Cortex of kidney (tissue), 1 donor: ENCODE data around the gene CLSTN2.

Source experiments
- DNase-seq: peaks from one replicate; lab custom pipeline; 2025; lab: John Stamatoyannopoulos, UW

CLSTN2 gene

GRCh38 chr3:139944256-139944910 lies 9.4 kb downstream of the CLSTN2 start:
- DNase-seq, result no peak

- DNase-seq, result no peak
These were observed 10.4 kb downstream of the CLSTN2 start for GRCh38 chr3:139945386-139945785.

- no peak for DNase-seq
These were observed 11.0 kb downstream of the CLSTN2 start for GRCh38 chr3:139945942-139946341.

- DNase-seq, result no peak
These were observed 13.5 kb downstream of the CLSTN2 start for GRCh38 chr3:139948467-139948866.

GRCh38 chr3:139948898-139949297 lies 13.9 kb downstream of the CLSTN2 start:
- DNase-seq, result no peak

- DNase-seq, result no peak
These were observed 18.3 kb downstream of the CLSTN2 start for GRCh38 chr3:139953131-139953910.

- no peak for DNase-seq
These were observed 19.3 kb downstream of the CLSTN2 start for GRCh38 chr3:139954146-139954860.

- DNase-seq, result no peak
These were observed 22.9 kb downstream of the CLSTN2 start for GRCh38 chr3:139957844-139958243.

- no peak for DNase-seq
These were observed 34.4 kb downstream of the CLSTN2 start for GRCh38 chr3:139969386-139969785.

GRCh38 chr3:139970526-139970925 lies 35.5 kb downstream of the CLSTN2 start:
- no peak for DNase-seq

- DNase-seq, result no peak
These were observed 39.9 kb downstream of the CLSTN2 start for GRCh38 chr3:139974809-139975425.

- DNase-seq, result no peak
These were observed 40.8 kb downstream of the CLSTN2 start for GRCh38 chr3:139975594-139976365.

- DNase-seq, result no peak
These were observed 44.0 kb downstream of the CLSTN2 start for GRCh38 chr3:139978966-139979365.

- DNase-seq, result no peak
These were observed 45.0 kb downstream of the CLSTN2 start for GRCh38 chr3:139979991-139980390.

GRCh38 chr3:139982404-139982803 lies 47.4 kb downstream of the CLSTN2 start:
- no peak for DNase-seq

- DNase-seq, result no peak
These were observed 50.6 kb downstream of the CLSTN2 start for GRCh38 chr3:139985576-139985975.

- no peak for DNase-seq
These were observed 52.9 kb downstream of the CLSTN2 start for GRCh38 chr3:139987908-139988307.

- DNase-seq, result no peak
These were observed 53.6 kb downstream of the CLSTN2 start for GRCh38 chr3:139988472-139989156.

- DNase-seq, result no peak
These were observed 59.9 kb downstream of the CLSTN2 start for GRCh38 chr3:139994891-139995290.

GRCh38 chr3:140004271-140004670 lies 69.3 kb downstream of the CLSTN2 start:
- DNase-seq, result no peak

GRCh38 chr3:140006331-140006730 lies 71.3 kb downstream of the CLSTN2 start:
- DNase-seq, result no peak
